HS-27A (cell line): ENCODE results near the gene HDDC3.
A peak's percentile ranks its signal among the peaks of the same experiment; 100 is the strongest.

Experiments used
- DNase-seq: peaks from one replicate; pipeline ENCODE4 v3.0.0-alpha.2; 2012; ENCODE audit warnings: low read depth, missing footprints

HDDC3 gene

DNA sequence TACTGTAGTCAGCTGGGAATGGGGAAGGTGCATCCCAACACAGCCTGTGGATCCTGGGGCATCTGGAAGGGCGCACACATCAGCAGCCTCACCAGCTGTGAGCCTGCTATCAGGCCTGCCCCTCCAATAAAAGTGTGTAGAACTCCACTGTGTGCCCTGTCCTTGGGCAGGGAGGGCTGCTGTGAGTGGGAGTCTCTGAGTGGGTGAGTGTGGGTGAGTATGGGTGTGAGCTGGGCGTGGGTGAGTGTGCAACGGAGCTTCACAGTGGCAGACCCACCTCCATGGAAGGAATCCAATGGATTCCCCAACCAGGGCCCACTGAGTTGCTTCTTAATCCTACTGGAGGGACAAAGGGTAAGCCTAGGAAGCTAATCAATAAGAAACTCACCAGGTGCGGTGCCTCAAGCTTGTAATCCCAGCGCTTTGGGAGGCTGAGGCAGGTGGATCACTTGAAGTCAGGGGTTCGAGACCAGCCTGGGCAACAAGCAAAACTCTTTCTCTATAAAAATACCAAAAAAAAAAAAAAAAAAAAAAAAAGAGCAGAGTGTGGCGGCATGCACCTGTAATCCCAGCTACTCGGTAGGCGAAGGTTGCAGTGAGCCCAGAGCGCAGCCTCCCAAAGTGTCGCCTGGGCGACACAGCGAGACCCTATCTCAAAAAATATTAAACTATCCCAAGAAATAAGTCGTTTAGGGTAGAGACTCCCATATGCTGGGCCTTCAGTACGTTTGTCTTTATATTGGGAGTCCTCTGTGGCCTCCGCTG, 21.8 kb upstream of the HDDC3 start:
- DNase-seq, result no peak

DNA sequence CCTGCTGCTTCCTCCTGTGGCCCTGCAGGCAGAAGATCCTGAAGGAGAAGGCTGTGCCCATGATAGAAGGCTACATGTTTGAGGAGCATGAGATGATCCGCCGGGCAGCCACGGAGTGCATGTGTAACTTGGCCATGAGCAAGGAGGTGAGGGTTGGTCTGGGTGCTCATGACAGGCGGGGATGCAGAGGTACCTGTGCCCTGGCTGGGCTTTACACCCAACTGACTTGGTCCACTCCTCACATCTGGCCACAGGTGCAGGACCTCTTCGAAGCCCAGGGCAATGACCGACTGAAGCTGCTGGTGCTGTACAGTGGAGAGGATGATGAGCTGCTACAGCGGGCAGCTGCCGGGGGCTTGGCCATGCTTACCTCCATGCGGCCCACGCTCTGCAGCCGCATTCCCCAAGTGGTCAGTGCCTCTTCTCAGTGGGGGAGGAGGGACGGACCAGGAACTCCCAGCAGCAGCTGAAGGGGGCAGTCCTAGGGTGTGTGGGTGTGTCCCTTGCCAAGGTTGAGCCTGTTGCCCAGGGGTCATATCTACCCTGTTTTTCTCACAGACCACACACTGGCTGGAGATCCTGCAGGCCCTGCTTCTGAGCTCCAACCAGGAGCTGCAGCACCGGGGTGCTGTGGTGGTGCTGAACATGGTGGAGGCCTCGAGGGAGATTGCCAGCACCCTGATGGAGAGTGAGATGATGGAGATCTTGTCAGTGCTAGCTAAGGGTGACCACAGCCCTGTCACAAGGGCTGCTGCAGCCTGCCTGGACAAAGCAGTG, 20.7 kb upstream of the HDDC3 start:
- DNase-seq, result no peak

DNA sequence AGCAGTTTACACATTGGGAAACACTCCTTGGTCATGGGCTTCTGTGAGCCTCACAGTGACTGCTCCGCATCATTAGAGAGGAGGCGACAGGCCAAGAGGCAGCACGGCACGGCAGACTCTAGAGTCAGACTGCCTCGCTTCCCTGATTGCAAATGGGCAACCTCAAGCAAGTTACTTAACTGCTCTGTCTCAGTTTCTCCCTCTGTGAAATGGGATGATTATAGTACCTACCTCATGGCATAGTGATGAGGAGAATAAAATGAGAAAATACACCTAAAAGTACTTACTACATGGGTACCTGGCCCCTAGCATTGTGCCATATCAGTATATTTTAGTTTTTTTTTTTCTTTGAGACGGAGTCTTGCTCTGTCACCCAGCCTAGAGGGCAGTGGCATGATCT, 18.3 kb upstream of the HDDC3 start:
- DNase-seq, result no peak

DNA sequence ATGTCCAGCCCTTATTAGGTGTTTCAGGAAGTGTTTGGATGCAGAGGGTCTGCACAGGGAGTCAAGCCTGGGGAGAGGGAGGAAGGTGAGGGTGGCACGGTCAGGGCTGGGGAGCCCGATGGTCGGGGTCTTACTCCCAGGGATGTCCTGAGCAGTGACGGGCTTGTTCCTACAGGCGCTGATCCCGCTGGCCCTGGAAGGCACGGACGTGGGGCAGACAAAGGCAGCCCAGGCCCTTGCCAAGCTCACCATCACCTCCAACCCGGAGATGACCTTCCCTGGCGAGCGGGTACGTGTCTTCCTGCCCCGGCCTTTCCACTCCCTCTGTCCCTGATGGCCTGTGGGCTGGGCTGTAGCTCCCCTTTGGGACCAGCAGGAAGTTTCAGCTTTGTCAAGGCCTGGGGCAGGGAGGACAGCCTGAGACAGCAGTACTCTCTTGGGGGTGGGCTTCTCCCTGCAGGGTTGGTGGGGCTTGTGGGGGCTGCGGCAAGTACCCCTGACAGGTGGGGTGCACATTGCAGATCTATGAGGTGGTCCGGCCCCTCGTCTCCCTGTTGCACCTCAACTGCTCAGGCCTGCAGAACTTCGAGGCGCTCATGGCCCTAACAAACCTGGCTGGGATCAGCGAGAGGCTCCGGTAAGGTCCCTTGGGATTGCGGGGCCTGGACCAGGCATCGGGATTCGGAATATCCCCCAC, 17.8 kb upstream of the HDDC3 start:
- no peak for DNase-seq

DNA sequence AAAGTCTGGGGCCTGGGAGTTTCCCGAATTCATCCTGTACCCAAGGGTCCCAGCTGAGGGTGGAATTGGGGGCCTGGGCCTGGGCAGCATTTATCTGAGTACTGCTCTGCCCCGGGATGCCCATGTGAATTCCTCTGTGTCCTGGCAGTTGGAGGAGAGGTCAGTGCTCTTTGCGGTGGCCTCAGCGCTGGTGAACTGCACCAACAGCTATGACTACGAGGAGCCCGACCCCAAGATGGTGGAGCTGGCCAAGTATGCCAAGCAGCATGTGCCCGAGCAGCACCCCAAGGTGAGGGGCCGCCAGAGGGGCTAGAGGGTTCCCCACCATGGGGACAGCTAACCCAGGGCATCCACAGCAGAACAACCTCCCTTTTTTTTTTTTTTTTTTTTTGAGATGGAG, 16.2 kb upstream of the HDDC3 start:
- DNase-seq, result no peak

DNA sequence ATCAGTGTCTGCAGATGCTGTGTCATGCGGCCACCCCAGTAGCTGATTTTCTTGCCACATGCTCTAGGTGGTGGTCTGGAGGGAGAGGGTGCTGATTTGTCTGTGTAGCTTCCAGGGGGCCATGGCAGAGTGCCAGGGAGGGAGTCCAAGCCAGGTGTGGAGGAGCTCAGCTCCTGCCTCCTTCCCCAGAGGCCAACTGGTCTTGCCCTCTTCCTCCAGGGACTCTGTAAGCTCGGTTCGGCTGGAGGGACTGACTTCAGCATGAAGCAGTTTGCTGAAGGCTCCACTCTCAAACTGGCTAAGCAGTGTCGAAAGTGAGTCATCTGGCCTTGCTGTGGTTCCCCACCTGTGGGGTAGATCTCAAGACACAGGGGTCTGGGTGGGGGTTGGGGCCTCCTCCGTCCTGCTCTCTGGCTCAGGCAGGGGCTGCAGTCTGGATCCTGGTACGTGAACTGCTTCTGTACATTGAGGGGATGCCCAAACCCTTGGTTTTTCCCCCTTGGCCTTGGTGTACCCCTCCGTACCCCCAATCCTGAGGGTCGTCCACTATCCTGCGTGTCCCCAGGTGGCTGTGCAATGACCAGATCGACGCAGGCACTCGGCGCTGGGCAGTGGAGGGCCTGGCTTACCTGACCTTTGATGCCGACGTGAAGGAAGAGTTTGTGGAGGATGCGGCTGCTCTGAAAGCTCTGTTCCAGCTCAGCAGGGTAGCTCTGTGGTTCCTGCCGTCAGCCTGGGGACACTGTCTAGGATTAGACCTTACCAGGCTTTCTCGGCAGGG, 15.4 kb upstream of the HDDC3 start:
- no peak for DNase-seq

DNA sequence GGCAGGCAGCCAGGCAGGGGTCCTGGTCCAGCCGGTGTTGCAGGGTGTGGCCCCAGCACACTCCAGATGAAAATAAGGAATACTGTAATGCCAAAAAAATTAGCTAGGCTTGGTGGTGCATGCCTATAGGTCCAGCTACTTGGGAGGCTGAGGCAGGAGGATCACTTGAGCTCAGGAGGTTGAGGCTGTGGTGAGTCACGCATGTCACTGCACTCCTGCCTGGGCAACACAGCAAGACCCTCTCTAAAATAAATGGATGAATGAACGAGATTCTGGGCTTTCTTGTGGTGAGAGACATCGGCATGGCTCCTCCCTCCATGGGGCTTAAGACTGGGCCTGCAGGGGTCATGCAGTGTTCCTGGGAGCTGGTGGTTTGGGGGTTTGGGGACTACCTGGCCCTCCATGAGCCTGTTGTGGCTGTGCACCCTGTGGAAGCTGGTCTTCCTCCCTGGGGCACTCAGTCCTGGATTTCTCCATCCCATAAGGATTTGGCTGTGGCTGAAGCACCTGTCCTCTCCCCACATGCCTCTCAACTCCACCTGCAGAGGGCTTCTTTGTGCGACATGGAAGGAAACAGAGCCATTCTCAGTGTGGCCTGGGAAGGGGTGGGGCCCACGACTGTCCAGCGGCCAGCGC, 14.7 kb upstream of the HDDC3 start:
- no peak for DNase-seq

DNA sequence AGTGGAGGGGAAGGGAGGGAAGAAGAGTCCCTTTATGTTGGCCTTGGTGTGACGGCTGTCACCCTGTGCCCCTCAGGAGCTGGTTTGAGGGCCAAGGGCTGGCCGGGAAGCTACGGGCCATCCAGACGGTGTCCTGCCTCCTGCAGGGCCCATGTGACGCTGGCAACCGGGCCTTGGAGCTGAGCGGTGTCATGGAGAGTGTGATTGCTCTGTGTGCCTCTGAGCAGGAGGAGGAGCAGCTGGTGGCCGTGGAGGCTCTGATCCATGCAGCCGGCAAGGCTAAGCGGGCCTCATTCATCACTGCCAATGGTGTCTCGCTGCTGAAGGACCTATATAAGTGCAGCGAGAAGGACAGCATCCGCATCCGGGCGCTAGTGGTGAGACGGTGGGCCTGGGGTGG, 14.2 kb upstream of the HDDC3 start:
- DNase-seq, result no peak

DNA sequence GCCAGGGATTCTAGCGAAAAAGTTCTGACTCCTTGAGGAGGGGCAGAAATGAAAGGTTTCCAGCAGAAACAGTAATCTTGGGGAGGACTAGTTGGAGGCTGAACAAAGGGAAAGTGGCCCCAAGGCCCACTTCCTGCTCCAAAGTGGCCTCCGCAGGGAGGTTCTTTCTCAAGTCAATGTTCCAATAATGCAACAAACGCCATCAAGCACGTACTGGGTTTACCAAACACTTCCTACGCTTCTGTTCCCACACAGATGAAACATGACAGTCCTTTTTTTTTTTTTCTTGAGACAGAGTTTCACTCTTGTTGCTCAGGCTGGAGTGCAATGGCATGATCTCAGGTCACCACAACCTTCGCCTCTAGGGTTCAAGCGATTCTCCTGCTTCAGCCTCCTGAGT, 12.7 kb upstream of the HDDC3 start:
- no peak for DNase-seq

DNA sequence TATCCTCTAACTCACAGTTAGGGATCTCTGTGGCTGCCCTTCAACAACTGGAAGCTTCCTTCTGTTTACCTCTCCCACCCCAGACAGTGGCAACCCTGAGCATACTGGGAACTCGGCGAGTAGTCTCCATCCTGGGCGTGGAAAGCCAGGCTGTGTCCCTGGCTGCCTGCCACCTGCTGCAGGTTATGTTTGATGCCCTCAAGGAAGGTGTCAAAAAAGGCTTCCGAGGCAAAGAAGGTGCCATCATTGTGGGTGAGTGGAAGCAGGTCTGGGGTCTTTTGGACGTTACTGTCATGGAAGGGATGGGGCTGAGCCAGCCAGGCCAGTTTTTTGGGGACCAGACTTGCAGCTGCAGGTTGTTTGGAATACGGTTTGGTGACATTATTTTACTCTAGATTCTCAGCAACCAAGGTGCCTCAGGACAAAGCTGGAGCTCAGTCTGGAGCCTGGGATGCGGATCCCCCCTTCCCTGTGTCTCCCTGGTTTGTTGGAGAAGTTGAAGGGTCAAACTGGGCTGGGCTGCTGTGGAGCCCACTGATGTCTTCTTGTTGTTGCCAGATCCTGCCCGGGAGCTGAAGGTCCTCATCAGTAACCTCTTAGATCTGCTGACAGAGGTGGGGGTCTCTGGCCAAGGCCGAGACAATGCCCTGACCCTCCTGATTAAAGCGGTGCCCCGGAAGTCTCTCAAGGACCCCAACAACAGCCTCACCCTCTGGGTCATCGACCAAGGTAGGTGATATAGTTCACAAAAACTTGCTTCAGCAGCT, 10.2 kb upstream of the HDDC3 start:
- no peak for DNase-seq

DNA sequence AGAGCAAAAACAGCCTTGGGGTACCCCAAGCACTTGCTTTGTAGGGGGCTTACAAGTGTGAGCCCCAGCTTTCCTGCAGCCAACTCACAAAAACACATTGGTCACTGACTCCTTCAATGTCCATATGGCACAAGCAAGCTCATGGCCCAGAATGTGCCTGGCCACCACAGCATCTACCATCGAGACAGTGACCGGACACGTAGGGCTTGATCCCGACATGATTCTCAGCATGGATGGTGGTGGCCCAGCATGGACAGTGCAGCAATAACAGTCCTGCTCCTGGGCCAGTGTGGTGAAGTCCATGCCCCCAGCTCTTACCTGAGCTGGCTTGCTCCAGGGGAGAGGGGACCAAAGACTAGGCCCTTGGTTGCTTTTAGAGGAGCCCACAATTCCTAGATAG, 8.7 kb upstream of the HDDC3 start:
- no peak for DNase-seq

DNA sequence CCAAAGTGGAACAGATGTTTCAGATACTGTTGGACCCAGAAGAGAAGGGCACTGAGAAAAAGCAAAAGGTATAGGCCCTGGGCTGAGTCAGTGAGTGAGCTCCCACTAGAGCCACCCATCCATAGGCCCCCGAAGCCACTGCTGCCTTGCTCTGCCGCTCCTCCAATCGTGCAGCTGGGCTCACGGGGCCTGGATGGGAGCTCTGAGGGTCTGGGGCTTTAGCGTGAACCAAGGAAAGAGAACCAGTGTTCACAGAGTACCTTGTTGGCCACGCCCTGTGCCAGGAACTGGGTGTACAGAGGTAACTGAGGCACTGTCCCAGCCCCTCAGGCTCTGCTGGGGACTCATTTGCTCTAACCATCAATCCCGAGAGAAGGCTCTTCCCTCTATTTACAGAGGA, 7.4 kb upstream of the HDDC3 start:
- no peak for DNase-seq

DNA sequence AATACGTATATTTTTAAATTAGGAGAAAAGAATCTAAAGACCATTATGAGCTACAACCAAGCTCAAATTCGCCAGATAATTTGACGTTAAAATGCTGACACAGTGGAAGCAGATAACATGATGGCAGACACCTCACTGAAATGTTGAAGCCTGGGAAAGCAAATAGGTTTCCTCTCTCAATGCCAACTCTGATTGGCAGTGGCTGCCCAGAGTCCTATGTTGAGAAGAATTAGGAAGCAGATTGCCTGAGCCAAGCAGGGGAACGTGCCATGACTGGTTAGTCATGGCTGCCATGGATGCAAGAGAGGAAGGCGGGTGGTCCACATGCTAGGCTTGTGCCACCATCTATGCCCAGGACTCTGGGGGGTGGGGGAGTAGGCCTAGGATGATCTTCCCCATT, 5.9 kb upstream of the HDDC3 start:
- no peak for DNase-seq

DNA sequence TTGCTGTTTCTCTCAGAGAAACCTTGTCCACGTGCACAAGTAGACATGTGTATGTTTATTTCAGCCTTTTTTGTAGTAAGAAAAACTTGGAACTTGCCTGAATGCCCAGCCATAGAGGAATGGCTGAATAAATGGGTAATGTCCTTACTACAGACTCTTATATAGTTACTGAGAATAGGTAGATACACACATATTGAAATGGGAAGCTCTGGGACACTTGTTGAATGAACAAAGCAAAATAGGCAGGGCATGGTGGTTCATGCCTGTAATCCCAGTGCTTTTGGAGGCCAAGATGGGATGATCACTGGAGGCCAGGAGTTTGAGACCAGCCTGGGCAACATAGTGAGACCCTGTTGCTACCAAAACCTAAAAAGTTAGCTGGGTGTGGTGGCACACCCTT, 4.5 kb upstream of the HDDC3 start:
- no peak for DNase-seq

DNA sequence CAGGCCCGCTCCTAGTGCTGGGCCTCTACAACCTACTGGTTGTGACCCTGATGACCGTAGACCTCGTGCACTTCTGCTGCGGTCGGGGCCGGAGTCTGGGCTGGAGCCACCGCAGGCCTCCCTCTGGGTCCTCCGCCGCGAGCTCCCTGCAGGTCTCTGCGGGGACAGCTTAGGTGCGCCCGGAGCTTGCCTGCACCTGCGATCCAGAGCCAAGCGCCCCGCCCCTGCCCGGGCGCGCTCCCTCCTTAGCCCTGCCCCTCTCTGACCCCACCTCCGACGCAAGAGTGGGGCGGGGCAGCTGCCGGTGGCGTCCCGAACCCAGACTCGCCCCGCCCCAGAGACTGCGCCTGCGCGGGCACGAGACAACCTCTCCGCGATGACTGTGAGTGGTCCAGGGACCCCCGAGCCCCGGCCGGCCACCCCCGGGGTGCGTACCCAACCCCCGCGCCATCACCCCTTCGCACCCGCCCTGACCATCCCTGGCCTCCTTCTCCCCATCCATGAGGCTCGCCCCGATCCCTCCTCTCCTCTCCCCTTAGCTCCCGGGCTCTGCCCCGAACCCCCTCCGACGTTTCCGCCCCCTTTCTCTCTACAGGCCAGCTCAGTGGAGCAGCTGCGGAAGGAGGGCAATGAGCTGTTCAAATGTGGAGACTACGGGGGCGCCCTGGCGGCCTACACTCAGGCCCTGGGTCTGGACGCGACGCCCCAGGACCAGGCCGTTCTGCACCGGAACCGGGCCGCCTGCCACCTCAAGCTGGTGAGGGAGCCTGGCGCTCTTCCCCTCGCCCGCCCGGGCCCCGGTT, 2.8 kb upstream of the HDDC3 start, which contains the start of gene UNC45A:
Gene UNC45A (plus strand): TSS at position 337 of the 803 bp plus-strand sequence. CDS start 40 bp downstream, at position 377.
- peak; percentile 71 for DNase-seq

DNA sequence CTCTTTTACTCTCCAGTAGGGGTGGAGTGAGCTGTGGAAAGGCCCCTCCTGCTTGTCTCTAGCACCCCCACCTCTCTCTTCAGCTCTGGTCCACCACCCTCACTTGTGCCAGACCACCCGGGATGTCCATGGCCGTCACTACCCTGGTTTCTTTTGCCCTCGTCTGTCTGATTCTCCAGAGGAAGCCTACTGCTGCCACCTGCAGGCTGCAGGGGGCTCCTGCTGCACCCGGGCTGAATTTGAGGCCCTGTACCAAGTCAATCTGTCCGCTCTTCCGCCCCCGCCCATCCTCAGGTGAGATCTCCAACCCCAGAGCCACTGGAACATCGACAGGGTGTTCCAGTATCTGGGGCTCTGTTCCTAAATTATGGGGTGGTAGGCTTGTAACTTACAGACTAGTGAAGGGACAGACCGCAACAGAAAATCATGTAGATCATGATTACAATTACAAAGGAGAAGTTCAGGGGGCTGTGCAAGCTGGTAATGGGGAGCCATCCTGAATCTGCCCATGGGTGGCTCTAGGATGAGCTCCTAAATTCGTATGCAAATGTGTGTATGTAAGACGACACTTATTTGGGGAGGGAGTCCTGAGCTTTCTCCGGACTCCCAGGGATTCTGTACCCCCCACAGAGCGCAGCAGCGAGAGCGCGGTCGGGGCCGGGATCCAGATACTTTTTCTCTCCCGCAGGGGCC, 2.1 kb upstream of the HDDC3 start:
- peak; percentile 65 for DNase-seq

DNA sequence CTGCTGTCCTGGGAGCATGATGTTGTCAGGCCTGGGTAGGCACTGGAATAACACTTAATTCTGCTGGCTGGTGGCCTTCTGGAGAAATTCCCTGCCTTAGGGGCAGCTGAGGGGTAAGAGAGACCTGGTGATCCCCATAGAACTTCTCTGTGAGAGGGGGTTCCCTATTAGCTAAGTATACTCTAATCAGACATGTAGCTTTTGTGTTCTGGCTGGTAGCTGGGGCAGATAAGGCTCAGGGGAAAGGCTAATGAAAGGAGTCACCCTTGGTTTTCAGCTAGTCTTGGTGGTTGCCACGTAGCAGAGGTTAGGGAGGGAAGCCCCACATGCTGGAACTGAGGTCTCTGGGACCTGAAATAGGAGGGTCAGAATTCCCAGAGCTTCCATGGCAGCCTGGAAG, 952 bp upstream of the HDDC3 start:
- no peak for DNase-seq

DNA sequence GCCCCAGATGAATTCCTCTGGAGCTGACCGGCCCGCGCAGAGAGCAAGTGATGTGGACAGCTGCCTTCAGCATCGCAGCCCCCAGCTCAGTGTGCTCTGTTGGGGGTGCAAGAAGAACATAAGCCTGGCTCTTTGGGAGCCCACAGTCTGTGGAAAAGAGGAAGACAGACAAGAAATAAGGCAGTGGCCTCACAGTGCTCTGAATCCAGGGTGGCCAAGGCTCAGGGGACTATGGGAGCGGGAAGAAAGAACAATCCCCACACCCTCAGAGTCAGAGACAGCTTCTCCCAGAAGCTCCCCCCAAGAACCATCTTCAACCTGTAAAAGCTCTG, 277 bp upstream of the HDDC3 start:
- DNase-seq, result no peak

DNA sequence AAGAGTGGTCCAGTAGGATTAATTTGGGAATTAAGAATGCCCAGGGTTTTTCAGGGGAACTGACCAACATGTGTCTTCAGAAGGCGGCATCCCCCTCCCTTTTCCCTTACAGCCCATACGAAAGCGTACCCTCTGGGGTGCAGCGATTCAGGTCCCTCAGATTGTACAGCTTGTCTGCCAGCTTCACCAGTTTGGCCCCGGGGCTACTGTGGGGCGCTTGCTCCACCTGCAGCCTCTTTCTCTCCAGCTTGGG, 848 bp downstream of the HDDC3 start:
- no peak for DNase-seq
